Activated CD4-positive, alpha-beta memory T cell treated with anti-CD3 and anti-CD28 coated beads, Interleukin-2, amount 10 ng/mL, durations not matched to agents 7 days and 5 days (primary cell): ENCODE data around the gene POM121. TPM values are rescaled to one million over a fixed set of nuclear protein-coding genes. Genes with fewer than 3 reads are reported as not detected.
"Not testable (repeated sequence)": the region's sequence is repeated elsewhere in the genome, so short reads cannot be mapped to it uniquely, and the experiment has no call there.

Experiments used
- CTCF ChIA-PET: fragments of 350-600 bp; sonication (Branson Sonifier 250); formaldehyde crosslinking; loops from one replicate; lab custom pipeline; 2021; ENCODE audit warnings: antibody characterized with exemption, inconsistent platforms; lab: Charles Lee
- POLR2A ChIA-PET: fragments of 350-600 bp; sonication (Branson Sonifier 250); formaldehyde crosslinking; loops from one replicate; lab custom pipeline; 2021; ENCODE audit warnings: antibody characterized with exemption; lab: Charles Lee
- DNase-seq: peaks from one replicate; pipeline ENCODE4 v3.0.0-alpha.2; 2020
- H3K27ac Mint-ChIP-seq: one replicate; pipeline ENCODE4 v1.8.0; 2021; ENCODE audit warnings: mild to moderate bottlenecking, mixed read lengths
- H3K27me3 Mint-ChIP-seq: one replicate; pipeline ENCODE4 v1.8.0; 2021; ENCODE audit warnings: mixed read lengths
- H3K36me3 Mint-ChIP-seq: one replicate; pipeline ENCODE4 v1.8.0; 2021; ENCODE audit warnings: low read depth, mixed read lengths
- H3K4me1 Mint-ChIP-seq: one replicate; pipeline ENCODE4 v1.8.0; 2021; ENCODE audit warnings: mixed read lengths
- H3K4me3 Mint-ChIP-seq: one replicate; pipeline ENCODE4 v1.8.0; 2021; ENCODE audit warnings: mild to moderate bottlenecking, mixed read lengths
- H3K9me3 Mint-ChIP-seq: one replicate; pipeline ENCODE4 v1.8.0; 2021; ENCODE audit warnings: mixed read lengths
- total RNA-seq, 2 experiments: library from RNA; stranded (reverse); gene quantifications; one replicate each; pipeline ENCODE4 v1.2.3, GENCODE V29; 2021

The POM121 gene
- 10 to 100 TPM; 55.3 to 55.5 TPM for total RNA-seq

GRCh38 chr7:72924733-72925545, at the start of gene POM121:
Gene POM121, plus strand, starts transcription at chr7:72925095. Its CDS starts 27 bp downstream, at chr7:72925122.
- Mint-ChIP-seq H3K36me3 (peaks cover 49% of the 10 kb centered on the region), H3K9me3 (no peaks in the 10 kb centered on the region), H3K4me1 (peaks cover 30% of the 10 kb centered on the region), H3K27me3 (no peaks in the 10 kb centered on the region), H3K27ac (peak within 1 kb of the TSS; percentile 98), H3K4me3 (peak within 1 kb of the TSS; percentile 99)
- ChIA-PET CTCF (no interaction called here), POLR2A (no interaction called here)
- peak; percentile 88 for DNase-seq

- Mint-ChIP-seq H3K4me1 (peaks cover 17% of the 10 kb centered on the region), H3K36me3 (peaks cover 31% of the 10 kb centered on the region), H3K4me3 (peak overlapping the region; percentile 99), H3K27ac (peak overlapping the region; percentile 95)
- CTCF ChIA-PET, H3K27me3 Mint-ChIP-seq, H3K9me3 Mint-ChIP-seq: not testable (repeated sequence)
- peak; percentile 78 for DNase-seq
- POLR2A ChIA-PET = interaction anchor here (1.5 kb wide), 1 partner anchor 49 kb away, joined by 4 read pairs; no protein-coding TSS in a partner anchor
Measured at GRCh38 chr7:72879079-72879736, 45.7 kb upstream of the POM121 start.

GRCh38 chr7:72879737-72880215, 45.1 kb upstream of the POM121 start:
- CTCF ChIA-PET = interaction anchor here (0.8 kb wide), 1 partner anchor 9 kb away, joined by 3 read pairs; no protein-coding TSS in a partner anchor

GRCh38 chr7:72891750-72892149, 33.1 kb upstream of the POM121 start:
- DNase-seq, H3K27ac Mint-ChIP-seq, H3K9me3 Mint-ChIP-seq, H3K27me3 Mint-ChIP-seq, H3K4me1 Mint-ChIP-seq, POLR2A ChIA-PET, CTCF ChIA-PET, H3K4me3 Mint-ChIP-seq: not testable (repeated sequence)
- peaks cover 41% of the 10 kb centered on the region for H3K36me3 Mint-ChIP-seq

More at GRCh38 chr7:72879737-72880215, 45.1 kb upstream of the POM121 start:
- peak overlapping the region; percentile 95 for H3K27ac Mint-ChIP-seq
- H3K27me3 Mint-ChIP-seq, POLR2A ChIA-PET, H3K9me3 Mint-ChIP-seq: not testable (repeated sequence)
- DNase-seq = peak; percentile 59
- H3K36me3 Mint-ChIP-seq = peaks cover 31% of the 10 kb centered on the region
- H3K4me3 Mint-ChIP-seq = peak overlapping the region; percentile 99
- H3K4me1 Mint-ChIP-seq = peaks cover 17% of the 10 kb centered on the region

GRCh38 chr7:72904740-72905139, 20.2 kb upstream of the POM121 start:
- DNase-seq, POLR2A ChIA-PET, H3K27me3 Mint-ChIP-seq, H3K4me1 Mint-ChIP-seq, CTCF ChIA-PET, H3K27ac Mint-ChIP-seq, H3K9me3 Mint-ChIP-seq, H3K4me3 Mint-ChIP-seq: not testable (repeated sequence)
- H3K36me3 Mint-ChIP-seq = peaks cover 65% of the 10 kb centered on the region

GRCh38 chr7:72908422-72908821, 16.5 kb upstream of the POM121 start:
- POLR2A ChIA-PET, H3K4me3 Mint-ChIP-seq, H3K27ac Mint-ChIP-seq, DNase-seq, CTCF ChIA-PET, H3K4me1 Mint-ChIP-seq, H3K9me3 Mint-ChIP-seq, H3K27me3 Mint-ChIP-seq: not testable (repeated sequence)
- peaks cover 56% of the 10 kb centered on the region for H3K36me3 Mint-ChIP-seq

GRCh38 chr7:72911395-72911794, 13.5 kb upstream of the POM121 start:
- peaks cover 11% of the 10 kb centered on the region for H3K4me1 Mint-ChIP-seq
- POLR2A ChIA-PET, H3K4me3 Mint-ChIP-seq, H3K9me3 Mint-ChIP-seq, H3K27ac Mint-ChIP-seq, H3K27me3 Mint-ChIP-seq, CTCF ChIA-PET, DNase-seq: not testable (repeated sequence)
- peaks cover 52% of the 10 kb centered on the region for H3K36me3 Mint-ChIP-seq

- Mint-ChIP-seq H3K36me3 (peaks cover 48% of the 10 kb centered on the region), H3K27ac (peak overlapping the region; percentile 5), H3K4me1 (peaks cover 11% of the 10 kb centered on the region)
- POLR2A ChIA-PET, H3K9me3 Mint-ChIP-seq, H3K27me3 Mint-ChIP-seq, DNase-seq, H3K4me3 Mint-ChIP-seq: not testable (repeated sequence)
- CTCF ChIA-PET = interaction anchor here (2.0 to 3.8 kb wide), 2 partner anchors 86 to 89 kb away, joined by 11 to 14 read pairs; partner anchors contain the start of gene TYW1B
Measured at GRCh38 chr7:72913750-72914149, 11.1 kb upstream of the POM121 start.

- H3K9me3 Mint-ChIP-seq, H3K27me3 Mint-ChIP-seq, H3K4me3 Mint-ChIP-seq: not testable (repeated sequence)
- ChIA-PET CTCF (interaction anchor here (0.5 to 3.8 kb wide), 7 partner anchors 12 to 627 kb away, joined by 3 to 14 read pairs (median 4); partner anchors contain the start of gene TYW1B), POLR2A (interaction anchor here (0.8 to 2.1 kb wide), 3 partner anchors 9 to 87 kb away, joined by 3 to 5 read pairs (median 4); partner anchors contain the start of gene TYW1B)
- Mint-ChIP-seq H3K4me1 (peaks cover 11% of the 10 kb centered on the region), H3K27ac (peak overlapping the region; percentile 54), H3K36me3 (peaks cover 41% of the 10 kb centered on the region)
- DNase-seq = peak; percentile 71
Measured at GRCh38 chr7:72914756-72915525, 10.0 kb upstream of the POM121 start.

- H3K27me3 Mint-ChIP-seq = no peaks in the 10 kb centered on the region
- ChIA-PET POLR2A (interaction anchor here (0.8 kb wide), 1 partner anchor 16 kb away, joined by 3 read pairs; no protein-coding TSS in a partner anchor), CTCF (interaction anchor here (0.8 kb wide), 1 partner anchor 96 kb away, joined by 3 read pairs; no protein-coding TSS in a partner anchor)
- H3K9me3 Mint-ChIP-seq = no peaks in the 10 kb centered on the region
- H3K4me3 Mint-ChIP-seq = no peak overlapping the region
- DNase-seq = no peak
- peaks cover 14% of the 10 kb centered on the region for H3K4me1 Mint-ChIP-seq
- H3K36me3 Mint-ChIP-seq = peaks cover 29% of the 10 kb centered on the region
- H3K27ac Mint-ChIP-seq = no peak overlapping the region
Measured at GRCh38 chr7:72919256-72919775, 5.6 kb upstream of the POM121 start.

GRCh38 chr7:72924386-72924732, 536 bp upstream of the POM121 start:
- Mint-ChIP-seq H3K27me3 (no peaks in the 10 kb centered on the region), H3K4me3 (peak overlapping the region; percentile 99), H3K36me3 (peaks cover 46% of the 10 kb centered on the region), H3K9me3 (no peaks in the 10 kb centered on the region), H3K4me1 (peaks cover 30% of the 10 kb centered on the region), H3K27ac (peak overlapping the region; percentile 98)
- DNase-seq = no peak
- ChIA-PET POLR2A (interaction anchor here (1.1 kb wide), 1 partner anchor 9 kb away, joined by 3 read pairs; no protein-coding TSS in a partner anchor), CTCF (no interaction called here)

- Mint-ChIP-seq H3K36me3 (peaks cover 52% of the 10 kb centered on the region), H3K4me1 (peaks cover 30% of the 10 kb centered on the region), H3K27me3 (no peaks in the 10 kb centered on the region), H3K9me3 (no peaks in the 10 kb centered on the region), H3K4me3 (peak overlapping the region; percentile 99), H3K27ac (peak overlapping the region; percentile 87)
- no peak for DNase-seq
- POLR2A ChIA-PET = no interaction called here
- CTCF ChIA-PET = no interaction called here
Measured at GRCh38 chr7:72925546-72926120, 738 bp downstream of the POM121 start.
